Motor neuron (in vitro differentiated cells): ENCODE measurements around the gene EXOC1. TPM values are rescaled to one million over a fixed set of nuclear protein-coding genes. Genes with fewer than 3 reads are reported as not detected.

Experiments
- ATAC-seq, 8 experiments: fragments of 200-7000 bp; cut with Tn5 transposase; replicated peaks in 6 of 8; 2 replicates each; pipeline ENCODE4 v1.8.0; 2021; ENCODE audit warnings: mild to moderate bottlenecking in 8 of 8, moderate library complexity in 8 of 8
- H3K27ac ChIP-seq, 2 donors: fragments of 250-450 bp; sonication (Bioruptor Pico); 2 replicates each; pipeline ENCODE4 v1.9.0; 2021; ENCODE audit warnings: antibody characterized with exemption in 2 of 2, mild to moderate bottlenecking in 2 of 2, moderate library complexity in 1 of 2
- H3K4me1 ChIP-seq, 2 donors: fragments of 250-450 bp; sonication (Bioruptor Pico); replicated peaks in 1 of 2; 2 replicates each; pipeline ENCODE4 v1.6.1; 2021; ENCODE audit warnings: antibody characterized with exemption in 2 of 2, mild to moderate bottlenecking in 2 of 2, moderate library complexity in 1 of 2
- H3K4me3 ChIP-seq, 5 donors: fragments of 250-450 bp; sonication (Bioruptor Pico); 2 replicates each; pipeline ENCODE4 v1.9.0; 2021; ENCODE audit warnings: antibody characterized with exemption in 5 of 5, mild to moderate bottlenecking in 5 of 5, moderate library complexity in 4 of 5
- WGBS, 10 experiments: fragments of 450-650 bp; shearing (Covaris generic); methylation state at CpG; one replicate each; pipeline ENCODE4 v1.0.0; 2022; 5-methylcytosine and 5-hydroxymethylcytosine counted together
- in situ Hi-C, 9 experiments: fragments of 400-800 bp; cut with MboI; loops; one replicate each; pipeline ENCODE4 v1.15.0; 2021; ENCODE audit warnings: low sequenced_read_pairs in 9 of 9, low pct_unique_long_range_greater_than_20kb in 2 of 9; ENCODE audit not compliant: unreplicated experiment in 9 of 9
- total RNA-seq, 8 experiments: library from RNA; unstranded; fragments of 300-600 nt; gene quantifications; 2 replicates each; pipeline versions ENCODE4 v1.2.3 to v1.2.4, GENCODE V29; 2022

EXOC1 gene, protein sequence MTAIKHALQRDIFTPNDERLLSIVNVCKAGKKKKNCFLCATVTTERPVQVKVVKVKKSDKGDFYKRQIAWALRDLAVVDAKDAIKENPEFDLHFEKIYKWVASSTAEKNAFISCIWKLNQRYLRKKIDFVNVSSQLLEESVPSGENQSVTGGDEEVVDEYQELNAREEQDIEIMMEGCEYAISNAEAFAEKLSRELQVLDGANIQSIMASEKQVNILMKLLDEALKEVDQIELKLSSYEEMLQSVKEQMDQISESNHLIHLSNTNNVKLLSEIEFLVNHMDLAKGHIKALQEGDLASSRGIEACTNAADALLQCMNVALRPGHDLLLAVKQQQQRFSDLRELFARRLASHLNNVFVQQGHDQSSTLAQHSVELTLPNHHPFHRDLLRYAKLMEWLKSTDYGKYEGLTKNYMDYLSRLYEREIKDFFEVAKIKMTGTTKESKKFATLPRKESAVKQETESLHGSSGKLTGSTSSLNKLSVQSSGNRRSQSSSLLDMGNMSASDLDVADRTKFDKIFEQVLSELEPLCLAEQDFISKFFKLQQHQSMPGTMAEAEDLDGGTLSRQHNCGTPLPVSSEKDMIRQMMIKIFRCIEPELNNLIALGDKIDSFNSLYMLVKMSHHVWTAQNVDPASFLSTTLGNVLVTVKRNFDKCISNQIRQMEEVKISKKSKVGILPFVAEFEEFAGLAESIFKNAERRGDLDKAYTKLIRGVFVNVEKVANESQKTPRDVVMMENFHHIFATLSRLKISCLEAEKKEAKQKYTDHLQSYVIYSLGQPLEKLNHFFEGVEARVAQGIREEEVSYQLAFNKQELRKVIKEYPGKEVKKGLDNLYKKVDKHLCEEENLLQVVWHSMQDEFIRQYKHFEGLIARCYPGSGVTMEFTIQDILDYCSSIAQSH
- total RNA-seq = 10 to 100 TPM; 31.3 to 52.3 (median 44.7) TPM

DNA sequence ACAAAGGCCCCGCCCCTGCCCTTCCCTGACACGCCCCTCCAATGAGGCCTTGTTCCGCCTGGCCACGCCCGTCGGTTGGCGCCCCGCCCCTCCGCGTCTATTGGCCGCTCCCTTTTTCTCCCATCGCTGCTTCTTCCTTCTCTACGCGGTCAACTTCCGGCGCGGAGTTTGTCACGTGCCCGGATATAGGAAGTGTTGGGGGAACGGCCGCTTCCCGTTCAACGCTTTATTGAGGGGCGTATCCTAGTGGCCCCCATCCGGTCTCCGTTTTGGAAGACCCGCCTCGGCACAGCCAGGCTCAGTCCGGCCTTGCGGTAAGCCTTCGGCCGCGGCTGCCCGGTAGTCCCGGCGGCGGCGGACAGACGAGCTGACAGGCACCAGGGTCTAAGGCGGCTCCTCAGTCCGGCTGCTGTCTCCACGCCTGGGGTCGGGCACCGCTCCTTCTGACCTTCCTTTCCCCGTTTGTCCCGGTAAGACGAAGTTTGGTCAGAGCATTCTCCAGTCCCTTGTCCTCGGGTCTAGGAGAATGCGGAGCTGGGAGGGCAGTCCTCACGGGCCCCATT lies at the start of gene EXOC1:
EXOC1 (plus strand) TSS at position 165 of the 563 bp plus-strand sequence. CDS start 4,676 bp downstream, outside the sequence.
- in situ Hi-C loops = no loop called here
- Histone ChIP-seq H3K4me3 (peak within 1 kb of the TSS; percentile 72 to 95 (median 86)), H3K4me1 (peaks cover 9 to 12% of the 10 kb centered on the region in 2 donors), H3K27ac (peak within 1 kb of the TSS; percentile 65 to 82)
- ATAC-seq = peak; percentile 97 to 99 (median 98)
- 0 to 3% (median 0%) methylated on average over 1 to 8 of the region's 50 CpGs; no CpG with 5 or more reads in 3 of the 10 experiments for WGBS, 10 experiments

DNA sequence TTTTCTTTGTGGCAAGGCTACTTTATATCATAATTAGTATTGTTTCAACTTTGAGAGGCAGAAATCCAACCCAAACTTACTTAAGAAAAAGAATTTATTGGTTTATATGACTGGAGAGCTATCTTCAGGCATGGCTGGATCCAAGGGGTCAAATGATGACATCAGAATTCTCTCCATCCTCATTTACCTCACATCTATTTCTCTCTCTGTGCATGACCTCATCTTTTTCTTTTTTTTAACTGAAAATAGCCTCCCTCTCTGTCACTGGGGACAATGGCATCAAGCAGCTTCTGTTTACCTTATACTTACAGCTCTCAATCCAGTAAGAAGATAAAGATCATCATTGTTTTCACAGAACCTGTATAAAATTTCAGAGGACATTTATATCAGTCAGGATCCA lies 45.9 kb upstream of the EXOC1 start:
- in situ Hi-C loops = no loop called here
- H3K4me3 ChIP-seq = no peak overlapping the region
- no peak for ATAC-seq
- H3K27ac ChIP-seq = no peak overlapping the region
- H3K4me1 ChIP-seq = no peaks in the 10 kb centered on the region

DNA sequence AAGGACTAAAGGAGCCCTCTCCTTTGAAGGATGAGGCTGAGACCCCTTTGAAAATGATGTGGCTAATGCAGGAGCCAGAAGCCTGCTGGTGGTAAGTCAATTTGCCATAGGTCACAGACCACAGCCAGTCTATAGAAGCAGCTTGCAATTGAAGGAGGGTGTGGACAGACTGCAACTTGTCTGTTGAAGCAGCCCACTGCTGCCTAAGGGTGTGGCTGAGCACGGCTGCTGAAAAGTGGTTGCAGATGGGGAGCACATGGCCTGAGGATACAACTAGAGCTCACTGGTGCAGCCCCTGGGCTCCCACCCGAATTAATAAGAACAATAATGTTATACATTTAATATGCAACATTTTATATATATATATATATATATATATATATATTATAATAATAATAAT lies 45.3 kb upstream of the EXOC1 start:
- Histone ChIP-seq H3K4me1 (no peaks in the 10 kb centered on the region), H3K4me3 (no peak overlapping the region), H3K27ac (no peak overlapping the region)
- 0 to 100% (median 0%) methylated on average over 1 to 2 of the region's 2 CpGs; no CpG with 5 or more reads in 7 of the 10 experiments for WGBS, 10 experiments
- in situ Hi-C loops = no loop called here
- ATAC-seq = peak in 3 of 8 experiments; percentile 98 to 99 (median 99)

DNA sequence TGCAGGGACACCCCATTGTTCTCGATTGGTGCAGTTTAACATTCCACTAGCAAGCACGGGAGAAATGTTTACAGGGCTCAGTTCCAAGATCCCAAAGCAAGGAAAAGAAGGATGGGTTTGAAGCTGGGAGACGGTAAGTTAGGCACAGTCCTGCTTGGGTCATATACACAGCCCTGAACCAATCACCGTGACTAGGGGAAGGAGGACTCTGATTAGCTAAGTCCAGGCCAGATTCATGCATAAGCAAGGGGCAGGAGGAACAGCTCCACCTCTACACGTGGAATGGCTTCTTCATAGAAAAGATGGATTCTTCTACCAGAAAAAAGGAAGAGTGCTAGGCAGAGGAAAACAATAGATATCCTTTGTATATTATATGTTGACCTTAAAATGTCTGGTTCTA lies 44.8 kb upstream of the EXOC1 start:
- H3K27ac ChIP-seq = no peak overlapping the region
- in situ Hi-C loops = no loop called here
- ATAC-seq = peak in 3 of 8 experiments; percentile 63 to 80 (median 69)
- H3K4me1 ChIP-seq = no peaks in the 10 kb centered on the region
- WGBS, 10 experiments = 0 to 67% (median 37%) methylated on average over 1 to 5 of the region's 5 CpGs; no CpG with 5 or more reads in 2 of the 10 experiments
- no peak overlapping the region for H3K4me3 ChIP-seq

DNA sequence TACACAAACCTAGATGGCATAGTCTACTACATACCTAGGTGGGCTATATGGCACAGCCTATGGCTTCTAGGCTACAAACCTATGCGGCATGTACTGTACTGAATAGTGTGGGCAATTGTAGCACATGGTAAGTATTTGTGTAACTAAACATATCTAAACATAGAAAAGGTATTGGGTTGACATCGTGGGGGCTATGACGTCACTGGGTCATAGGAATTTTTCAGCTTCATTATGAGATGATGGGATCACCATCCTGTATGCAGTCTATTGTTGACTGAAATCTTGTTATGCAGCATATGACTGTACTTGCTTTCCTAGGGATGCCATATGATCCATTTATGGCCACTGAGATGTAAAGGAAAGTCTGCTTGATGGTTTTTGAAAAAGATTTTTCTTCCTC lies 35.8 kb upstream of the EXOC1 start:
- no peak overlapping the region for H3K27ac ChIP-seq
- H3K4me1 ChIP-seq = peaks cover 3 to 4% of the 10 kb centered on the region in 2 donors
- ATAC-seq = no peak
- H3K4me3 ChIP-seq = no peak overlapping the region
- in situ Hi-C loops = no loop called here
- 52 to 100% (median 88%) methylated on average over 1 to 3 of the region's 3 CpGs; no CpG with 5 or more reads in 1 of the 10 experiments for WGBS, 10 experiments

DNA sequence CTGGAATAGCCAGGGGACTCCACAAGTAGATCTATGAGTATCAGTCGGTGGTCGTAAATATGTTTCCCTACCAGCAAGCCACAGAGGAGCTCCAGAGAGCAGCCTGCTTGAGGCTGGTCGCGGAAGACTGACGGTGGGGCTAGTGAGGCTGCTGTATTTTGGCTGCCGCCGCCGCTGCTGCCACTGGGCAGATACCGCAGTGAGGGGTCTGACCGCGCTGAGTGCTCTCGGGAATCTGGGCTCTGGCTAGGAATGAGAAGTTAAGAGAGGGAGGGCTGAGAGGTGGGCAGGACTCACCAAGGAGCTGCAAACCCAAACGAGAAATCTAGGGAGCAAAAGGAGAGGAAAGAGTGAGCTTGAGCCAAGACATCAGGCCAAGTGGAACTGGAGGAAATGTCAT lies 33.8 kb upstream of the EXOC1 start, which contains the start of gene EXOC1L:
EXOC1L (plus strand) TSS at position 157 of the 400 bp plus-strand sequence; CDS start at position 394, 237 bp downstream.
- Histone ChIP-seq H3K4me1 (peaks cover 3 to 4% of the 10 kb centered on the region in 2 donors), H3K27ac (no peak within 1 kb of the TSS), H3K4me3 (peak within 1 kb of the TSS in 2 of 5 donors; percentile 6 to 15)
- in situ Hi-C loops = no loop called here
- 0 to 27% (median 12%) methylated on average over 2 to 7 of the region's 13 CpGs; no CpG with 5 or more reads in 4 of the 10 experiments for WGBS, 10 experiments
- ATAC-seq = peak; percentile 48 to 99 (median 72)

DNA sequence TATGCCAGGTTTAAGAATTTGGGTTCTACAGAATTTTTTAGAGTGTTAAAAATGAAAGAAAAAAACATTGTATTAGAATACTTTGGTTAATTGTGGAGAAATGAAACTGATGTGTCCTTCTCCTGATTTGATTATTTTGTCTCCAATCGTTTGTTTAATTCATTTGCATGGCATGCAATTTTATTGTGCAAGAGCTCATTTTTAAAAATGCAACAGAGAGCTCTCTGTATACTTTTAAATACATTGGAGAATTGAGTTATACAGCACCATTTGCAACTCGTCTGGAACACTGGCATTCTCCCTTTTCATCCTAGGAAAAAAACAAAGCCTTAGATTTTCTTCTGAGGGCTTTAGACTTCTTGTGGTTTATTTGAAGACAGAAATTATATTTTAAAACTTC lies 33.2 kb upstream of the EXOC1 start:
- no peak for ATAC-seq
- 0 to 84% (median 47%) methylated on average over 1 to 2 of the region's 2 CpGs for WGBS, 10 experiments
- Histone ChIP-seq H3K4me3 (no peak overlapping the region), H3K27ac (no peak overlapping the region), H3K4me1 (peaks cover 3 to 4% of the 10 kb centered on the region in 2 donors)
- in situ Hi-C loops = no loop called here

DNA sequence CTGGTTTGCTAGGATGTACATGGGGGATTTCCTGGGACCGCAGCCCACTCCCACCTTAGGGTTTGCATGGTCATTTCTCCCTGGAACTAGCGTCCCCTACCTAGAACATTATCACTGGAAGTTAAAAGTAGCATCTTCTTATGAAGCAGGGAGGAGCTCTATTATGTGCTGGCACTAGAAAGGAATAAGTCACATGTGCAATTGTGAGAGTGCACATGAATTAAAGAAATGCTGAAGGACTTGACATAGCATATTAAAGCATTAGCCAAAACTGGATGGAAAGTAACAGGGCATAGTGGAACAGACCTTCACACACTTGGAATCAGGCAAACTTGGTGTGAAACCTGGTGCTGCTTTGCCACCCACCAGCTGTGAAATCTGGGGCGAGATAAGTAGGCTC lies 31.1 kb upstream of the EXOC1 start:
- 20 to 100% (median 89%) methylated on average over 1 to 3 of the region's 3 CpGs; no CpG with 5 or more reads in 1 of the 10 experiments for WGBS, 10 experiments
- ATAC-seq = peak in 2 of 8 experiments; percentile 52 to 54
- in situ Hi-C loops = no loop called here
- Histone ChIP-seq H3K4me1 (peaks cover 3 to 4% of the 10 kb centered on the region in 2 donors), H3K27ac (no peak overlapping the region), H3K4me3 (no peak overlapping the region)

DNA sequence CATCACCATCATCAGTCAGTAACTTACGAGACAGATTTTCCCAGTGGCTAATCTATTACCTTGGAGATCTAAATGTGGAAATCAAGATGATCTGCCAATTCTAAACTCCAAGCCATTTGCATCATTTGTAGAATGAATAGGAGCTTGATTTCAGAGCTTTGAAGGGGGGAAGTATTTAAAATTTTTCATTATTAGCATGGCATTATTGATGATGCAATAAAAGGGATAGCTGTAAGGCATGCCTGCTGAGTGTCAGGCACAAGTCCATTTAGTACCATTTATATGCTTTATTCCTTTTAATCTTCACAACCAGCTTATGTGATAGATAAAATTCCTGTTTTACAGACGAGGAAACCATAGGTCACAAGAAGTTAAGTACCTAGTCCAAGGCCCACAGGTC lies 28.6 kb upstream of the EXOC1 start:
- Histone ChIP-seq H3K4me1 (no peaks in the 10 kb centered on the region), H3K27ac (no peak overlapping the region), H3K4me3 (no peak overlapping the region)
- in situ Hi-C loops = no loop called here
- 24 to 90% (median 66%) methylated on average over 1 to 2 of the region's 2 CpGs for WGBS, 10 experiments
- no peak for ATAC-seq

DNA sequence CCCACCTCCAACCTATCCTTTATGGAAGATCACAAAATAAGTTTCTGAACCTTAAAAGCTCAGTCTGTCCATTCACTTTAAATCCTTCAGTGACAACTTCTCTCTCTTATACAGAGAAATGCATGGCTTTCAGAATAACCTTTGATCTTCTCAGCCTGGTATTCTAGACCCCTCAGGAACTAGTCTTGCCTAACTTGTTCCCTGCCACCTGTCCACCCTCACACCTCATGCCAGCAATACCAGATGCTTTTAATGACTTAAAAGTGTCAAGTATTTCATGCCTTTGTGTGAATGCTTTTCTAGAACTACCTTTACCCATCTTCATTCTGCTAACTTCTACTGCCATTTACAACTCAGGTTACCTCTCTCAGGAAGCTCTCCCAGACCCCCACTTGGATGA lies 26.5 kb upstream of the EXOC1 start:
- Histone ChIP-seq H3K27ac (no peak overlapping the region), H3K4me1 (peaks cover 0 to 9% of the 10 kb centered on the region in 2 donors), H3K4me3 (no peak overlapping the region)
- in situ Hi-C loops = no loop called here
- no peak for ATAC-seq

DNA sequence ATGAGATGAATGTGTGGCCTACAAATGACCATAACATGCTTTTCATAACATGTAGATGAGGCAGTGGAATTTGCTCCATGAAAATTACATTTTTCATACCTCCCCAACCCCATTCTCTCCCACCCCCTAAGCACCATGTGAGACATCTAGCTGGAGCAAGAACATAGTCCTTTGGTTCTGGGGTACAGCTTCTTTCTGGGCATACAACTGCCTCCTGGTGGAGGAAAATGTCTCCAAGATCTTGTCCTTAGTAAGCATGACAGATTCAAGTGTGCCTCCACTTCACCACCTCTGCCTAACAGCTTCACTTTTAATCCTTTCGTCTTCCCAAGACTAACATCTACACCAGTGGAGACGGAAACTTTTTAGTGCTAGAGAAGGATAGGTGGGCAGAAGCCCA lies 25.9 kb upstream of the EXOC1 start:
- Histone ChIP-seq H3K4me3 (no peak overlapping the region), H3K27ac (no peak overlapping the region), H3K4me1 (peaks cover 0 to 9% of the 10 kb centered on the region in 2 donors)
- peak in 1 of 8 experiments; percentile 17 for ATAC-seq
- in situ Hi-C loops = no loop called here
- 0 to 100% (median 81%) methylated on average over 1 to 2 of the region's 2 CpGs; no CpG with 5 or more reads in 7 of the 10 experiments for WGBS, 10 experiments

DNA sequence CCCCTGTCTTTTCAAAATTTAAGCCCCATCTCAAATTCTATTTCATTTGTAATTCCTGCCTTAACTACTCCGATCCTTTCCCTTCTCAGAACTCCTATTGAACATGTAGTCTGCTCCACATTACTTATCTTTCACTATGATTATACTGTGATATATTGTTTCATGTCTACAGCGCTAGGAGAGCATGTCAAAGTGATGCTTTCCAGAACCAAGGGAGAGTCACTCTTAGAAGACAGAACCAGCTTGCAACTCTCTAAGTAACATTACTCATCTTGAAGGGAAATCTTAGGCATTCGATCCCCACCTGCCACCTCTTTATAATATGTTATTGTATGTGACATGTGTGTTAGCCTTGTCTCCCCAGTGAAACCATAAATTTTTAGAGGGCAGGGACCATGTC lies 23.4 kb upstream of the EXOC1 start:
- ATAC-seq = no peak
- 11 to 95% (median 69%) methylated on average over 1 to 3 of the region's 3 CpGs; no CpG with 5 or more reads in 1 of the 10 experiments for WGBS, 10 experiments
- Histone ChIP-seq H3K4me3 (no peak overlapping the region), H3K27ac (no peak overlapping the region), H3K4me1 (peaks cover 0 to 9% of the 10 kb centered on the region in 2 donors)
- in situ Hi-C loops = no loop called here

DNA sequence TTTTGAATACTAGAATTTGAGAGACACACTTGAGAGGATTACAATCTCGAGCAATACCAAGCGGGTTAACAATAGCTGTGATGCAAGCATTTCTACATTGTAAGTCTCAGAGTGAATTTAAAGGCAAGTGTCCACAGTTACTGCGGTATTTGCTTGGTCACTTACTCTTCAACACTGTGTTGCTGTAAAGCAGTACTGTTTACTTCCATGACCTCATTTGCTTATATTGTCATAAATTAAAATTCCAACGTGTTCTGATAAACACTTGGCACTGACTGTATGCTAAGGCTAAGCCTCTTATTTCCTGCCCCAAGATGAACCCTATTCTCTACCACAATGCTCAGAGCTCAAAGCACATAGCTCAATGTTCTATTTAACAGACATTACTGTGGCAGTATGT lies 22.7 kb upstream of the EXOC1 start:
- H3K27ac ChIP-seq = no peak overlapping the region
- peak in 2 of 8 experiments; percentile 55 to 77 for ATAC-seq
- H3K4me1 ChIP-seq = peaks cover 0 to 9% of the 10 kb centered on the region in 2 donors
- H3K4me3 ChIP-seq = no peak overlapping the region
- 15 to 94% (median 63%) methylated on average over 1 to 4 of the region's 4 CpGs for WGBS, 10 experiments
- in situ Hi-C loops = no loop called here
